Natural killer cell (primary cell): ENCODE results near the gene JUND. TPM values are rescaled to one million over a fixed set of nuclear protein-coding genes. Genes with fewer than 3 reads are reported as not detected.

Experiments
- ATAC-seq, 3 donors: fragments of 150-1000 bp in 2 of 3; fragments of 200-7000 bp in 1 of 3; cut with Tn5 transposase; 1 replicate in 1 of 3; 2 replicates in 2 of 3; pipeline ENCODE4 v1.10.0; 2021; ENCODE audit warnings: mild to moderate bottlenecking in 2 of 3, moderate library complexity in 2 of 3
- DNase-seq, 2 donors: peaks; one replicate each; pipeline versions ENCODE4 v3.0.0 to v3.0.0-alpha.2; 2013 to 2021; ENCODE audit warnings: mixed read lengths in 1 of 2
- H3K27ac ChIP-seq: one replicate; pipeline ENCODE4 v1.5.1; 2013; ENCODE audit warnings: mild to moderate bottlenecking, low read length
- H3K27me3 ChIP-seq: one replicate; pipeline ENCODE4 v1.6.1; 2013; ENCODE audit warnings: low read length; ENCODE audit not compliant: control insufficient read depth, insufficient read depth
- H3K36me3 ChIP-seq: one replicate; pipeline ENCODE4 v1.6.1; 2013; ENCODE audit warnings: low read length; ENCODE audit not compliant: control insufficient read depth, insufficient read depth
- H3K4me1 ChIP-seq: one replicate; pipeline ENCODE4 v1.6.1; 2013; ENCODE audit warnings: low read length; ENCODE audit not compliant: control insufficient read depth, insufficient read depth
- H3K4me3 ChIP-seq: one replicate; pipeline ENCODE4 v1.5.1; 2013; ENCODE audit warnings: low read length
- H3K9me3 ChIP-seq: one replicate; pipeline ENCODE4 v1.6.1; 2013; ENCODE audit warnings: low read length; ENCODE audit not compliant: control insufficient read depth, insufficient read depth
- H3K27ac Mint-ChIP-seq, 2 donors: one replicate each; pipeline ENCODE4 v1.8.0; 2022; ENCODE audit warnings: mild to moderate bottlenecking in 2 of 2, mixed read lengths in 2 of 2, moderate library complexity in 1 of 2
- H3K27me3 Mint-ChIP-seq, 2 donors: one replicate each; pipeline ENCODE4 v1.8.0; 2022; ENCODE audit warnings: low read depth in 2 of 2, mixed read lengths in 2 of 2
- H3K36me3 Mint-ChIP-seq: one replicate; pipeline ENCODE4 v1.8.0; 2022; ENCODE audit warnings: mixed read lengths
- H3K4me1 Mint-ChIP-seq, 2 donors: one replicate each; pipeline ENCODE4 v1.8.0; 2022; ENCODE audit warnings: mixed read lengths in 2 of 2
- H3K4me3 Mint-ChIP-seq: one replicate; pipeline ENCODE4 v1.8.0; 2022; ENCODE audit warnings: mild to moderate bottlenecking, moderate library complexity, mixed read lengths
- H3K9me3 Mint-ChIP-seq, 2 donors: one replicate each; pipeline ENCODE4 v1.8.0; 2022; ENCODE audit warnings: mixed read lengths in 2 of 2
- WGBS: methylation state at CpG from one replicate; pipeline ENCODE4 v1.1.7; 2013; ENCODE audit warnings: missing lambda C conversion rate; ENCODE audit not compliant: insufficient coverage; 5-methylcytosine and 5-hydroxymethylcytosine counted together
- intact Hi-C: fragments of 100-400 bp; cut with micrococcal nuclease; formaldehyde crosslinking; loops from one replicate; pipeline ENCODE4 v1.14.2; 2022
- total RNA-seq, 4 donors: library from RNA; stranded (reverse); fragments of 120-200 nt in 1 of 4; gene quantifications; one replicate each; pipeline versions ENCODE4 v1.2.3 to v1.2.4, GENCODE V29; 2013 to 2022
- TF ChIP-seq, protein P1 (sequence below): fragments of 200-600 bp; IDR thresholded peaks from one replicate; pipeline ENCODE4 v1.8.0; 2022; ENCODE audit warnings: antibody characterized with exemption

Gene JUND
- total RNA-seq, 3 donors from 2014 or later (not counting 1 experiment from before 2014, with no cell fraction given) = 1,182 to 2,122 (median 1,520) TPM

DNA sequence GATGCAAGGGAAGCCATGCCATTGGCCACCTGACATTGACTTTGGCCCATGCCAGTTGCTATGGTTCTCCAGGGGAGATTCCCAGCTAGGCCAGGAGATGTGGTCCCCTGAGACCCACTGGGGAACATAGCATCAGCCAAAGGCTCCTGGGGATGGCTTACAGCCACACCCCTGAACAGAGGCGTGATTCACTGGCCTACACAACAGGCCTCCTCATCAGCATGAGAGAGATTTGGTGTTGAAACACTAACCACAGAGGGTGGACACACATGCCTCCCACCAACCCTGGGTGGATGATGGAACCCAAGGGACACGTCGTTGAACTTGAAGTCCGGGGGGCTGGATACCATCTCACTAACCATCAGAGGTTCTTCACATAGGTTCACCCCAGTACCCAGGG, 21.5 kb downstream of the JUND start:
- intact Hi-C loops = no loop called here
- no peak for ATAC-seq
- no peaks in the 10 kb centered on the region for H3K36me3 Mint-ChIP-seq

DNA sequence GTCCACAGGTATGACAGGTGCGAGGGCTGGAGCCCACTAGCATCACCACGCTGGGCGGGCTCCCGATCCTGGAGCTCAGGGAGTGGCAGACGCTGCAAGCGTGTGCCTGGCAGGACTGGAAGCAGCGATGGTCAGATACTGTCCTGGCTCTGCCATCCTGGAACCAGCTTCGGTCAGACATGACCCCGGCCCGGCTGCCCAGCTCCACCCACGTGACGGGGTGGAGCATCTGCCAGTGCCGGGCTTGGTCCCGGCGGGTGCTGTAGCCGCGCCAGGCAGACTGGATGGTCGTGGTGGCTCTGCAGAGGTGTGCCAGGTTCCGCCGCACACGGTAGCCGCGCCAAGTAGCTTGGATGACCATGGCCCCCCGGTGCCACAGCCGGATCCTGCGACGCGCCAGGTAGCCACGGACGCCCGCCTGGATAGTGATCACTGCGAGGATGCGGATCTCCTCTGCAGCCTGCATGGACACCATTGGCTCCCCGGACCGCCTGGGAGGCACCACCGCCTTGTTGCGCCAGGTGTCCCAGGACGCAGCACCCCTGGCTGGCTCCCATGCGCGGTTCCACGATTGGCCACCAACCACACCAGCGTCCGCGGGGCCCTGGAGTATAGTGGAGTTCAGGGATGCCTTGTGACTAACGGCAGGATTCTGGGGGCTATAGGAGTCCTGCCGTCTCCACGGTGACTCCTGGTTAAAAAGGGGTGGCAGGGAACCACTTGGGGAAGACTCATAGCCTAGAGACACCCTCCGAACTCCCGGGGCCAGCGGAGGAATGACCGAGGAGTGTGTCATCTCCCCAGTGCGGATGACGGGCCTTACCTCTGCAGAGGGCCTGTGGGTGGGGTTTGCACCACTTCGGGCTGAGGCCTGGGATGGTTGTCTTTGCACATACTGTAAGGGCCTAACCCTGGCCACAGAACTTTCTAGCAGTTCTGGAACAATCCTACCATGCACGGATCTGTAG, 23.6 kb downstream of the JUND start:
- Histone ChIP-seq H3K27me3 (no peaks in the 10 kb centered on the region), H3K4me3 (no peak overlapping the region), H3K9me3 (no peaks in the 10 kb centered on the region), H3K27ac (no peak overlapping the region), H3K36me3 (no peaks in the 10 kb centered on the region), H3K4me1 (peaks cover 14% of the 10 kb centered on the region)
- H3K27me3 Mint-ChIP-seq = peaks cover 5 to 16% of the 10 kb centered on the region in 2 donors
- intact Hi-C loops = no loop called here
- H3K4me1 Mint-ChIP-seq = no peaks in the 10 kb centered on the region
- WGBS = 94% methylated on average over 55 of the region's 55 CpGs
- H3K36me3 Mint-ChIP-seq = no peaks in the 10 kb centered on the region
- no peak overlapping the region for H3K4me3 Mint-ChIP-seq
- ATAC-seq = no peak
- peak in 1 of 2 donors; percentile 15 for DNase-seq
- TF ChIP-seq, protein P1, sequence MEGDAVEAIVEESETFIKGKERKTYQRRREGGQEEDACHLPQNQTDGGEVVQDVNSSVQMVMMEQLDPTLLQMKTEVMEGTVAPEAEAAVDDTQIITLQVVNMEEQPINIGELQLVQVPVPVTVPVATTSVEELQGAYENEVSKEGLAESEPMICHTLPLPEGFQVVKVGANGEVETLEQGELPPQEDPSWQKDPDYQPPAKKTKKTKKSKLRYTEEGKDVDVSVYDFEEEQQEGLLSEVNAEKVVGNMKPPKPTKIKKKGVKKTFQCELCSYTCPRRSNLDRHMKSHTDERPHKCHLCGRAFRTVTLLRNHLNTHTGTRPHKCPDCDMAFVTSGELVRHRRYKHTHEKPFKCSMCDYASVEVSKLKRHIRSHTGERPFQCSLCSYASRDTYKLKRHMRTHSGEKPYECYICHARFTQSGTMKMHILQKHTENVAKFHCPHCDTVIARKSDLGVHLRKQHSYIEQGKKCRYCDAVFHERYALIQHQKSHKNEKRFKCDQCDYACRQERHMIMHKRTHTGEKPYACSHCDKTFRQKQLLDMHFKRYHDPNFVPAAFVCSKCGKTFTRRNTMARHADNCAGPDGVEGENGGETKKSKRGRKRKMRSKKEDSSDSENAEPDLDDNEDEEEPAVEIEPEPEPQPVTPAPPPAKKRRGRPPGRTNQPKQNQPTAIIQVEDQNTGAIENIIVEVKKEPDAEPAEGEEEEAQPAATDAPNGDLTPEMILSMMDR = no peak
- H3K9me3 Mint-ChIP-seq = no peaks in the 10 kb centered on the region
- no peak overlapping the region for H3K27ac Mint-ChIP-seq

More for the DNA sequence above, 21.5 kb downstream of the JUND start:
- no peaks in the 10 kb centered on the region for H3K9me3 Mint-ChIP-seq
- H3K27ac ChIP-seq = no peak overlapping the region
- no peaks in the 10 kb centered on the region for H3K27me3 ChIP-seq
- H3K4me3 Mint-ChIP-seq = no peak overlapping the region
- H3K4me1 Mint-ChIP-seq = no peaks in the 10 kb centered on the region
- peak in 1 of 2 donors; percentile 17 for DNase-seq
- H3K4me3 ChIP-seq = no peak overlapping the region
- peaks cover 0 to 2% of the 10 kb centered on the region in 2 donors for H3K27me3 Mint-ChIP-seq
- no peaks in the 10 kb centered on the region for H3K4me1 ChIP-seq
- no peaks in the 10 kb centered on the region for H3K9me3 ChIP-seq
- H3K36me3 ChIP-seq = peaks cover 6% of the 10 kb centered on the region
- no peak overlapping the region for H3K27ac Mint-ChIP-seq
- TF ChIP-seq, protein P1 = no peak
- WGBS = 86% methylated on average over 4 of the region's 4 CpGs

DNA sequence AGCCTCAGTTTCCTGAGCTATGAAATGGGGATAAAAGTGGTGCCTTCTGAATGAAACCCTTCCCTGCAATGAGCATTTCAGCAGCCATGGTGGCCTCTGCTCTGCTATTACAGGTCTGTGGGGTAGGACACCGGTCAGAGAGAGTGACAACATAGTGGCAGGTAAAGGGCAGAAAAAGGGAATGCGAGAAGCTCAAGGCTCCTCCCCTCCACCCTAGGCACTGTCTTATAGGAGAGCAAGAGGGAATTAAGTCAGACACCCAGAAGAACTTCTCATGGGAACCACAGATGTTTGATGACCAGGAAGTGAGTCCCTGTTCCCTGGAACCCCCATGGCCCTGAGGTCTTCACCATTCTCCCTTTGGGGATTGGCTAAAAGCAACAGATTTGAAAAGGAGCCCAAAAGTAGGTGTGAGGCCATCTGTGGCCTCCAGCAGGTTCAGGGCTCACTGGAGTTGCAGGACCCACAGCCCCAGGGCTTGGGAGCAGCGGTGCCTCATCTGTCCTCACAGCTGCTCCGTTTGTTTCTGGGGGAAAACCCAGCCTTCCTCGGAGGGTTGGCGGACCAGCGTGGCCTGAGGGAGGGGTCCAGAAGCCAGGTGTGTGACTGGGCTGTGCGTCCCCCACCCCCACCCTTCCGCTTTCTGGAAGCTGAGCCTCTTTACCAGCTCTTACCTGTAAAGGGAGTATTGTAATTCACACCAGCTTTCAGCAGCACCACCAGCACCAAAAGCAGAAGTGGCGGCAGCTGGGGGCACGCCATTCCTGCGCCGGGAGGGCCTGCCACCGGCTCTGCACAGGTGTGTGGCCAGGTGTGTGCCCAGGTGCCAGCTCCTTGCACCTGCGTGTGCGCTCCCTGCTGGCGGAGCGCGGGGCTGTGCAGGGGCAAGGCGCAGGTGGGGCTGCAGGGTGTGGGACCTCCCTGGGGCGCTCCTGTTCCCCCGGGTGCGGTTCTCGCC, 26.6 kb downstream of the JUND start:
- TF ChIP-seq, protein P1 = no peak
- no peak overlapping the region for H3K27ac Mint-ChIP-seq
- Histone ChIP-seq H3K27ac (no peak overlapping the region), H3K27me3 (no peaks in the 10 kb centered on the region), H3K36me3 (no peaks in the 10 kb centered on the region), H3K9me3 (no peaks in the 10 kb centered on the region), H3K4me1 (peaks cover 14% of the 10 kb centered on the region), H3K4me3 (no peak overlapping the region)
- DNase-seq = peak in 1 of 2 donors; percentile 41
- H3K36me3 Mint-ChIP-seq = no peaks in the 10 kb centered on the region
- 9% methylated on average over 21 of the region's 24 CpGs for WGBS
- no peaks in the 10 kb centered on the region for H3K9me3 Mint-ChIP-seq
- H3K4me3 Mint-ChIP-seq = no peak overlapping the region
- no peak for ATAC-seq
- peaks cover 16 to 25% of the 10 kb centered on the region in 2 donors for H3K27me3 Mint-ChIP-seq
- intact Hi-C loops = loop anchor here (5.0 kb wide), 2 partner anchors 93 to 318 kb away; no protein-coding TSS in a partner anchor
- H3K4me1 Mint-ChIP-seq = peaks cover 0 to 5% of the 10 kb centered on the region in 2 donors
